HG02678 (cell line): Measurements from ENCODE around the gene SRI.

Source experiments
- ATAC-seq: cut with Tn5 transposase; IDR thresholded peaks from one replicate; pipeline ENCODE4 v1.9.1; 2021; ENCODE audit warnings: mild to moderate bottlenecking, moderate library complexity; ENCODE audit not compliant: unreplicated experiment

The SRI gene

GRCh38 chr7:88226201-88226600 is 6.4 kb upstream of the SRI start:
- no peak for ATAC-seq

- no peak for ATAC-seq
Measured at GRCh38 chr7:88224601-88225275, 4.9 kb upstream of the SRI start.

GRCh38 chr7:88223265-88223664 is 3.4 kb upstream of the SRI start:
- ATAC-seq, result no peak

GRCh38 chr7:88218836-88219605 is 817 bp downstream of the SRI start:
- ATAC-seq, result peak; percentile 24

GRCh38 chr7:88218429-88218745 is 1.5 kb downstream of the SRI start:
- no peak for ATAC-seq

GRCh38 chr7:88217675-88218428 is 2.0 kb downstream of the SRI start:
- peak; percentile 71 for ATAC-seq

GRCh38 chr7:88216276-88216675 is 3.6 kb downstream of the SRI start:
- no peak for ATAC-seq

GRCh38 chr7:88215295-88215694 is 4.5 kb downstream of the SRI start:
- no peak for ATAC-seq

- ATAC-seq, result no peak
Measured at GRCh38 chr7:88214456-88214855, 5.4 kb downstream of the SRI start.

GRCh38 chr7:88212918-88213317 is 6.9 kb downstream of the SRI start:
- no peak for ATAC-seq

- ATAC-seq, result no peak
Measured at GRCh38 chr7:88208521-88208920, 11.3 kb downstream of the SRI start.

- no peak for ATAC-seq
Measured at GRCh38 chr7:88206254-88206653, 13.6 kb downstream of the SRI start.

- no peak for ATAC-seq
Measured at GRCh38 chr7:88205179-88205578, 14.7 kb downstream of the SRI start.

GRCh38 chr7:88204525-88205110 is 15.2 kb downstream of the SRI start:
- ATAC-seq, result no peak

GRCh38 chr7:88203401-88203800 is 16.4 kb downstream of the SRI start:
- no peak for ATAC-seq

- no peak for ATAC-seq
Measured at GRCh38 chr7:88202799-88203198, 17.0 kb downstream of the SRI start.

GRCh38 chr7:88202278-88202677 is 17.6 kb downstream of the SRI start:
- ATAC-seq, result no peak

- no peak for ATAC-seq
Measured at GRCh38 chr7:88201305-88201704, 18.5 kb downstream of the SRI start.

GRCh38 chr7:88200789-88201188 is 19.0 kb downstream of the SRI start:
- no peak for ATAC-seq

- no peak for ATAC-seq
Measured at GRCh38 chr7:88200261-88200660, 19.6 kb downstream of the SRI start.

- no peak for ATAC-seq
Measured at GRCh38 chr7:88191911-88192310, 27.9 kb downstream of the SRI start.

GRCh38 chr7:88185650-88186049 is 34.2 kb downstream of the SRI start:
- ATAC-seq, result no peak
